Gastroesophageal sphincter (tissue), 3 donors: ENCODE results near the gene OR2T10.

Experiments
- POLR2AphosphoS5 ChIP-seq: sonication (generic); formaldehyde crosslinking; IDR thresholded peaks from one replicate; pipeline ENCODE4 v1.6.1; 2017; ENCODE audit warnings: antibody characterized with exemption
- TF ChIP-seq, protein P1 (sequence below), 4 experiments: fragments of 200-600 bp in 2 of 4; fragments of 450-650 bp in 2 of 4; sonication (generic) in 1 of 4; IDR thresholded peaks; one replicate each; pipeline ENCODE4 v1.5.1; 2017 to 2019; ENCODE audit warnings: antibody characterized with exemption in 4 of 4, mild to moderate bottlenecking in 2 of 4, moderate library complexity in 2 of 4

DNA sequence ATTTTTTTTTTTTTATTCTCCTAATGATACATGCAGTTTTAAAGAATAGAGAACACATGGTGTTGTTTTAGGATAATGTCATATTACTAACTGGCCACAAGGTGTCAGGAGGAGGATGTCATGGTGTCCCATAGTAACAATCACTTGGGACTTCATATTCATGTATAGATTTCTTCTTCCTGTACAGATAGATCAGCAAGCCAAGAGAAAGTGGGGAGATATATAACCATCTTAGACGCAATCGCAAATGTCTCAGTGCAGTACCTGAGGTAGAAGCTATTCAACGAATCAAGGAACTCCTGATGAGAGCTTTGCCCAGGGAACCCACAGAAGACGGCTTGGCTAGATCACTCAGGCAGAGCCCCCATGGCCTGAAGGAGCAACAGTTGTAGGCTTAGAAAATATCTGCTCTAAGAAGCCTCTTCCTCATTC lies 25.1 kb upstream of the OR2T10 start:
- TF ChIP-seq, protein P1, sequence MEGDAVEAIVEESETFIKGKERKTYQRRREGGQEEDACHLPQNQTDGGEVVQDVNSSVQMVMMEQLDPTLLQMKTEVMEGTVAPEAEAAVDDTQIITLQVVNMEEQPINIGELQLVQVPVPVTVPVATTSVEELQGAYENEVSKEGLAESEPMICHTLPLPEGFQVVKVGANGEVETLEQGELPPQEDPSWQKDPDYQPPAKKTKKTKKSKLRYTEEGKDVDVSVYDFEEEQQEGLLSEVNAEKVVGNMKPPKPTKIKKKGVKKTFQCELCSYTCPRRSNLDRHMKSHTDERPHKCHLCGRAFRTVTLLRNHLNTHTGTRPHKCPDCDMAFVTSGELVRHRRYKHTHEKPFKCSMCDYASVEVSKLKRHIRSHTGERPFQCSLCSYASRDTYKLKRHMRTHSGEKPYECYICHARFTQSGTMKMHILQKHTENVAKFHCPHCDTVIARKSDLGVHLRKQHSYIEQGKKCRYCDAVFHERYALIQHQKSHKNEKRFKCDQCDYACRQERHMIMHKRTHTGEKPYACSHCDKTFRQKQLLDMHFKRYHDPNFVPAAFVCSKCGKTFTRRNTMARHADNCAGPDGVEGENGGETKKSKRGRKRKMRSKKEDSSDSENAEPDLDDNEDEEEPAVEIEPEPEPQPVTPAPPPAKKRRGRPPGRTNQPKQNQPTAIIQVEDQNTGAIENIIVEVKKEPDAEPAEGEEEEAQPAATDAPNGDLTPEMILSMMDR (IDR thresholded peaks at IDR 0.05): peak; percentile 6 to 44 (median 30)
- TF ChIP-seq POLR2AphosphoS5: no peak
